ENCODE results near the gene POLA1.

Gene POLA1

DNA sequence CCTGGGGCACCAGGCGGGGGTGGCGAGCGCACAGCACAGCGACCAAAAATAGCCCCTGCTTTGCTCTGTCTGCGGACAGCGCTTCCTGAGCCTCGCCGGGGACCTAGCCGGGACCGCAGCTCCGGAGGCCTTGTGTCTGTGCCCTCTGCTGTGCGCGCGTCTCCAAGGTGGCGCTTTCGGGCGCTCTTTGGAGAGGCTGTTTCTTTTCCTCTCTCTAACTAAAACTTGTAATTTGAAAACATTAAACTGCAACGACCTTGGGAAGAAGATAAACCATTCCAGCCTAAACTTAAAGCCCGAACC lies 318.7 kb downstream of the POLA1 start:
- peak; percentile 14 for DNase-seq
- in situ Hi-C loops (cut with HindIII; ENCODE audit: low pct_ligation_motif_present, low pct_unique_long_range_greater_than_20kb, low sequenced_read_pairs) = no loop called here

DNA sequence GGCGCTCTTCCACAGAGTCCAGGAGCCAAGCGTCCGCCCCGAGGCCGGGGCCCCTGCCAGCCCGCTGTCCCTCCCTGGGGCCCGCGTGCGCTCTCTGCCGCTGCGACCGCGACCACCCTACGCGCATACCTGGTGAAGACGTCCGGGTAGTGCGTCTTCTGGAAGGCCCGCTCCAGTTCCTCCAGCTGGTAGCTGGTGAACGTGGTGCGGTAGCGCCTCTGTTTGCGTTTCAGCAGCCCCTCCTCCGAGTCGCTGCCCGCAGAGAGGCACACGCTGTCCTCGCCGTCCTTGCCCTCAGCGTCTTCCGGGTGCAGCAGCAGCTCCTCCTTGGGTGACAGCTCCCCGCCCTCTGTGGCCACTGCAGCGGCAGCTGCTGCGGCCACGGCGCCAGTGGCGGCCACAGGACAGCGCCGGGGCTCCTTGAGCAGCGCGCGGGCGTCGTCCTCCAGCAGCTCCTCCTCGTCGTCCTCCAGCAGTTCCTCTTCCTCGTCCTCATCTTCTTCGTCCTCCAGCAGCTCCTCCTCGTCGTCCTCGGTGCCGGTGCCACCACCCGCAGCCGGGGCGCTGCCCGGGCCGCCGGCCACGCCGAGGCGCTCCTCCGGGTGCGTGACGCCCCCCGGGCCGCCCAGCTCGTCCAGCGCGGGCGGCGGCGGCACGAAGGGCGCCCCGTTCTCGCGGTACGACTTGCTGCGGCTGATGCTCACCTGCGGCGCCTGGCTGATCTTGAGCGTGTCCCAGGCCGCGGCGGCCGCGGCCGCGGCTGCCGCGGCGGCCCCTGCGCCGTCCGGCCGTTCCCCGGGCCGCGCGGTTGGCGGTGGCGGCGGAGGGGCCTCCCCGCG lies 319.3 kb downstream of the POLA1 start:
- no peak for DNase-seq
- in situ Hi-C loops (cut with HindIII; ENCODE audit: low pct_ligation_motif_present, low pct_unique_long_range_greater_than_20kb, low sequenced_read_pairs) = no loop called here

DNA sequence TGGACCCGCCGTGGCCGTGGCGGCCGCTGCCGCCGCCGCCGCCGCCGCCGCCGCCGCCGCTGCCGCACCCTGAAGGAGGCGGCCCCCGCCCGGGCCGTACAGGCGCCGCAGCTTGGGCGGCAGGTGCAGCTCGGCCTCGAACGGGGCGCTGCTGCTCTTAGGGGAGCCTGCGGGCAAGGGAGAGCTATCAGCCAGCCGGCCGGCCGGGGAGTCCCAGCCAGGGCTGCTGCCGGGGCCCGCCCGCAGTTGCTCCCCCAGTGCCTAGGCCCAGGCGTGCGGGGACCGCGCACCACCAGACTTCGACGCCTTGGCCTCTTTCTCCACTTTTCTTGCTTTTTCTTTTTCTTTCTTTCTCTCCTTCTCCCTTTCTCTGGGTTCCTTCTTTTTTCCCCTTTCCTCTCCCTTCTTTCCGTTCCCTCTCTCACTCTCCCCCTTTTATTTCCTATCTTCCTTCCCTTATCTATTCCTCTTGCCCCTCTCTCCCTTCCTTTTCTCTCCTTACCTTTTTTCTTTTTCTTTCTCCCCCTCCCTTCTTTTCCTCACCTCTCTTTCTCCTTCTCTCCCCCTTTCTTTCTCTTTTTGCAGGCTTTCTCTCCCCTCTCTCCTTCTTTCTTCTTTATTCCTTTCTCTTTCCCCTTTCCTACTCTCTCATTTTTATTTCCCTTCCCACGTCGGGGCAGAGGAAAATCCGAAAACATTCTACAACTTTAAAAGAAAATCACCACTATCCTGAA lies 320.1 kb downstream of the POLA1 start:
- DNase-seq = no peak
- in situ Hi-C loops (cut with HindIII; ENCODE audit: low pct_ligation_motif_present, low pct_unique_long_range_greater_than_20kb, low sequenced_read_pairs) = no loop called here

DNA sequence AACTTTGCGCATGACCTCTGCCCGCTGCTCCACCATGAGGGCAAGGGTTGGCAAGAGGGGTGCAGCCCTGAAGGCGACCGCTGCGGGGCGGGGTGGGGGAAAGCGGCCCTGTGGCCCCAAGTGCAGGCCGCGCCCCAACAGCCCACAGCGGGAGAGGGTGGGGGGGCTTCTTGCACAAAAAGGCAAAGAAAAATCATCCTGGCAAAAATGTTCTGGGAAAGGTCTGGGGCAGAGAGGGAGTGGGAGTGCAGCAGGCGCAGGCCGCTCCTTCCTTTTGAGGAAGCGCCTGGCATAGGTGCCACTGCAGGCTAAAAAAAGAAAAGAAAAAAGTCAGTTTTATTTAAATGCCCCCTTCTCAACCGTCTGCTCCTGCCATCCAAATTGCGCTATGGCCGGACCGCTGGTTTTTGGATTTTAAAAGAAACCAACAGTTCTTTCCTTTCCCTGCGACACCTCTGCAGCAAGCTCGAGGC lies 320.7 kb downstream of the POLA1 start:
- in situ Hi-C loops (cut with HindIII; ENCODE audit: low pct_ligation_motif_present, low pct_unique_long_range_greater_than_20kb, low sequenced_read_pairs) = no loop called here
- no peak for DNase-seq

DNA sequence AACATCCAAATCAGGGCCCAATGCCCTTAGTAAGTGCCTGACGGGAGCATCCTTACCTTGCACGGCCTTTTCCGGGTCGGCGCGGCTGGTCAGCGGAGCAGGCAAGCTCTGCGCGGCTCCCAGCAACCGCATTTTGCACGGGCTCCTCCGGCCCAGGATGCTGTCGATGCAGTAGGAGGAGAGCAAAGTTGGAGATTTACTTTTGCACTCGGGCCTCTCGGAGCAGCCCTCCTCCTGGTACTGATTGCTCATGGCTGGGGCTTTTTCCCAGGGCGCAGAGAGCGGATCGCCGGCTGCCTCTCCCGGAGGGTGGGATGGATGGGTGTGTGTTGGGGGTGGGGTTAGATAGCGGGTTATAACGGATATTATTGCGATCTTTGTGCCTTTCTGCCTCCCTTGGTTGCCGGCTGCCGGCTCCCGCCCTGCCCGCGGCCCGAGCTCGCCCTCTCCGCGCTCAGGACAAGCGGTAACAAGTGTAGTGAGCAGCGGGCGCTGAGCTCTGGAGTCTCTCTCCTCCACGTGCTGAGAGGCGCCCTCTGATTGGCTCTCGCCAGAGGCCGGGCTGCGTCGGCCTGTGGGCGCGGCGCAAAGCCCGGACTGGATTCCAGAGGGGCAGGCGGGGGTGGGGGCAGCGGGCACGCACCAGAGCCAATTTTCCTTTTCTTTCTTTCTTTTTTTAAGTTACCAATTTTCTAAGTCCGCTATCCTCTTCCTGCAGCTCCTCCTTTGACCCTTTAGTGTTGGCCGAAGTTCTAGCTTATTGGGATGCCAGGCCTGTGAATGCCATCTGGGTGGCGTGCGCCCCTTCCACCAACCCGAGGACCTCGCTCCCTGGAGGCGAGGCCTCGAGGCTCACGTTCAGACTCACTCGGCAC lies 322.0 kb downstream of the POLA1 start, which contains the start of gene ARX:
Gene ARX, minus strand, starts transcription at position 480 of the 875 bp plus-strand sequence. Its CDS starts 228 bp downstream, at position 252.
- in situ Hi-C loops (cut with HindIII; ENCODE audit: low pct_ligation_motif_present, low pct_unique_long_range_greater_than_20kb, low sequenced_read_pairs) = no loop called here
- DNase-seq = peak; percentile 72

DNA sequence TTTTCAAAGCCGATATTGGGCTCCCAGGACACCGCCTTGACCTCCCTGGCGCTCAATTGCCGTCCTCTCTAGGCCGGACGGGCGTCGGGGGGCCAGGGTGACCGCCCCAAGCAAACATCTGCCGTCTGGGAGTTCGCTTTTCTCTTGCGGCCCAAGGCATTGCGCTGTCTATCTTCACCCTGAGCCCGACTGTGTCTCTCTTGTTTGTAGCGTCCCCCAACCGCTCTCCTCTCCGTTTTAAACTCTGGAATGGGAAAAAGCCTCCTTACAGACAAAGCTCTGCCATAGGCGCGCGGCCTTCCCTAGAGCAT lies 322.6 kb downstream of the POLA1 start:
- DNase-seq = no peak
- in situ Hi-C loops (cut with HindIII; ENCODE audit: low pct_ligation_motif_present, low pct_unique_long_range_greater_than_20kb, low sequenced_read_pairs) = no loop called here

DNA sequence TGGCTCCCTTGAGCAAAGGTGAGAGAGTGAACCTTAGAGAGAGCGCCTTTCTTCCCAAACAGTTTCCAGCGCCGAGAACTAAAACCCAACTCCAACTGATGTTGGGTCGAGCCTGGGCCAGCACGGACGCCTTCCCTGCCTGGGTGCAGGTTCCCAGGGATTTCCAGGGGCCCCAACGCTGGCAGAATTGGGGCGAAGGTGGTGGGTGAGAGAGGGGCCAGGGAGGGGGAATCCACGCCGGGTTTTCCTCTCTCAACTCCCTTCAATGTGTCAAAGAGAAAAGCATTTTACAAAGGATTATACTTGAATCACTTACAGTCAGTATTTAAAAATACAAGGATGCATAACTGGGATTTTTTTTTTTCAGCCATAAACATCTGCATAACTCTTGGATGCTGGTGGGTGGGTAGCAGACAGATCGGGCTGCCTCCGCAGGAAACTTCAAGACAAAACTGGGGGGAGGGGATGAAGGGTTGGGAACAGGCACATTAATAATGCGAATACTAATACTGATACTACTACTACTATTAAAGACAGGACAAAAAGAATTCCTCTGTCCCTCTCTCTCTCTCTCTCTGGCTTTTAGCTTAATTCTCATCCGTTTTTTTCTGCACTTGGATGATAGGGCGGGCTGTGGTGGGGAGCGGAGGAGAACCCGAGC lies 323.4 kb downstream of the POLA1 start:
- DNase-seq = no peak
- in situ Hi-C loops (cut with HindIII; ENCODE audit: low pct_ligation_motif_present, low pct_unique_long_range_greater_than_20kb, low sequenced_read_pairs) = no loop called here

DNA sequence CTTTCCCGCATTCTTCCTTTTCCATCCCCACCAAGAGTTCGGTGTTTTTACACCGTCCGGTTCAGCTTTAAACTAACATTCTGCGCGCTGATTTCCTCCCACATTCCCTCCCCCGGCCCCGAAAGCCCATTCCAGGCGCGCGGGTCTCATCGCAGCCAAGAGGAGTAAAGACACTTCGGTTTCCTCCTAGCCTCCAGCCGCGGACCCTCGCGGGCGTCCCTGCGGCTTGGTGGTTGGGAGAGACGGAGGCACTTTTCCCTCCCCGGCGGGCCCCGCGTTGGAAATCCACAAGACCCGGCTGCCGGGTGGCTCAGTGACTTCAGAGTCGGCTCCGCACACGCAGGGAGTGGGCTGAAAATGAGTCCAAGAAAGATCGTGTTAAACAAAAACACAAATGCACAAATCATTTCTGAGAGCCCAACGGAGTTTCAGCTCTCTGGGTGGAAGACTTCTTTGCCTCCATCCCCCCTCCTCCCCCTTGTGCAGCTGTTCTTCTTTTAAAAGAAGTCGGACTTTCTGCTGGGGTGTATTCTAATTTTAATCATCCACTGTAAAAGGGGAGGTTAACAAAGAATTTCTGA lies 324.0 kb downstream of the POLA1 start:
- in situ Hi-C loops (cut with HindIII; ENCODE audit: low pct_ligation_motif_present, low pct_unique_long_range_greater_than_20kb, low sequenced_read_pairs) = no loop called here
- peak; percentile 8 for DNase-seq

DNA sequence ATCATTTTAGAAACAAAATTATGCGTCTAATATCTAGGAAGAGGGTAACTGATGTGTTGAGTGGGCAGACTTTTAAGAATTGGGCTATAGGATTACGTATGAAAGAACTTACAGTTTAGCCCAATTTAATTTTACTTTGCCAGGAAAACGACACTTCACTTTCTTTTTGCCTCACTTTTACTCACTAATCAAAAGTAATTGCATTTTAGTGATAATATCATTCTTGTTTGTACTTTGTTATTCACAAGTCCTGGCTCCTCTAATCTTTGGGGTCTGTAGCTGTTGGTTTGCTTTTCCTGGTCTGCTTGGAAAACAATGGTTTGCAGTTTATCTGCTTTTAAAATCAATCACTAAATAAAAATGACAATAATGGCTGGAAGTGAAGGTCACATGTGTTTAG lies 325.0 kb downstream of the POLA1 start:
- in situ Hi-C loops (cut with HindIII; ENCODE audit: low pct_ligation_motif_present, low pct_unique_long_range_greater_than_20kb, low sequenced_read_pairs) = no loop called here

DNA sequence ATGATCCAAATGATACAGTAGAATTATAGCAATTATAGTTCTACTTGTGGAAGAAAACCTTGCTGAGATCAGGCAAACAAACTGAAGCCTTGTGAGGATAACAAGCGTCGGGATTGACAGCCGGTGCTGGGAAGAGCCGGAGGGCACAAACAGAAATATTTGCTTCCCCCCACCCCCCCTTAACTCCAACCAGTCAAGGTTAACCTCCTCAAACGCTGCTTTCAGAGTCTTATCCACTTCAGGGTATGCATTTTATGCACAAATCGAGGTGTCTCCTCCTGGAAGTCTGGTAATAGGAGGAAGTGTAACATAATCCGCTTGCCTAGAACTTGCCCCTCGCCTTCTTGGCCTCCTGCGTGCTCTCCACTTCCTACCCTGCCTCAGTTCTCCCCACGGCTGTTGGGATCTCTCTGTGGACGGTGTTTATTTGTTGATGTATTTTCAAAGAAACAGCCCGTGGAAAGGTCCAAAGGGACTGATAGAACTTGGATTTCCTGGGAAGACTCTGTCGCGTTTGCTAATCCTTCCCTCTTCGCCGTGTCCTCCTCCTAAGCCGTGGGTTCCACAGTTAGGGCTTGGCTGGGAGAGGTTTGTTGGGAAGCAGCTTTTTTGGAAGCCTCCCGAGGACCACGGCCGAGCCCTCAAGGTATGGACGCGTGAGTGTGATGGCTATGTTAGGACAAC lies 326.1 kb downstream of the POLA1 start:
- in situ Hi-C loops (cut with HindIII; ENCODE audit: low pct_ligation_motif_present, low pct_unique_long_range_greater_than_20kb, low sequenced_read_pairs) = no loop called here
- DNase-seq = no peak

More for the DNA sequence above, 325.0 kb downstream of the POLA1 start:
- no peak for DNase-seq

DNA sequence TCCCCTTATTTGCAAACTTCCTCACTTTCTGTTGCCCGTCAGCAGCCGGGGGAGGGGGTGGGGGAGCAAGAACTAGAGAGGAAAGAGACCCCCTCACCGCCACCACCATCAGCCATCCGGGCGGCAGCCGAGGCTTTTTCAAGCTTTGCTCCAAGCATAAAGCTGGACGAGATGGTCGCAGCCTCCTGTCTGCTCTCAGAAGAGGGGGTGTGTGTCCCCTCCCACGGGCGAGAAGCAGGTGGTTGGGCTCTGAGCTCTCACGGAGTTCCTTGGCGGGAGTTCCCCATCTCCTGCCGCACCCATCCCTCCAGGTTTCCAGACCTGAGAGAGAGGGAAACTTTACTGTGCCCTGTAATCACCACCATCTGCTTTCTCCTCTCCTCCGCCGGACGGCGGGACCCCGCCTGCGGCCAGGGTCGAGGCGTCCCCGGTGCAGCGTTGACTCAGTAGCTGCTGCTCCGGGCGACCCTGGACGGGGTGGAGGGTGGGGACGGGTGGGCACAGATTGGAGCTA lies 326.7 kb downstream of the POLA1 start:
- DNase-seq = no peak
- in situ Hi-C loops (cut with HindIII; ENCODE audit: low pct_ligation_motif_present, low pct_unique_long_range_greater_than_20kb, low sequenced_read_pairs) = no loop called here

DNA sequence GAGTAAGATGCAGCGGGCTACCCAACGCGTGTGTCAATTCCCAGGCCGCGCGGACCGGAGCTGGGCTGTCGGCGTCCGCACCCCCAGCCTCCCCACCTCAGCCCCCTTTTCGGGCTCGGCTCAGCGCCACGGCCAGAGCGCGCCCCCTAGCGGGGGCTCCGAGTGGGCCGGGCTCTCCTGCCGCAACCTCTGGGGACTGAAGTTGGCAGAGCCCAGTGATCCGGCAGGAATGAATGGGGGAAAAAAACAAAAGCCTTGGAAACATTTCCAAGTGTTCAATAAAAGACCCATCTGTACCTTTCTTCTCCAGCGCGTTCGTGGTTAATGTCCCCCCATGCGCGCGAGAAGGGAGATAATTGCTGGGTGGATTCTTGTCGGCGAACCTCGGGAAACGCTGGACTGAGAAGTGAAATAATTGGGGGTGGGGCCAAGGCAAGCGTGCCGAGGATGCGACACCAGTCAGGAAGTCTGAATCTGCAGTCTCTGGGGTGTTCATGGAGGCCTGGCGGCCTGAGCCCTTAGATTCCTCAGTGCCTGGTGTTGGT lies 327.3 kb downstream of the POLA1 start:
- in situ Hi-C loops (cut with HindIII; ENCODE audit: low pct_ligation_motif_present, low pct_unique_long_range_greater_than_20kb, low sequenced_read_pairs) = no loop called here
- peak; percentile 6 for DNase-seq

DNA sequence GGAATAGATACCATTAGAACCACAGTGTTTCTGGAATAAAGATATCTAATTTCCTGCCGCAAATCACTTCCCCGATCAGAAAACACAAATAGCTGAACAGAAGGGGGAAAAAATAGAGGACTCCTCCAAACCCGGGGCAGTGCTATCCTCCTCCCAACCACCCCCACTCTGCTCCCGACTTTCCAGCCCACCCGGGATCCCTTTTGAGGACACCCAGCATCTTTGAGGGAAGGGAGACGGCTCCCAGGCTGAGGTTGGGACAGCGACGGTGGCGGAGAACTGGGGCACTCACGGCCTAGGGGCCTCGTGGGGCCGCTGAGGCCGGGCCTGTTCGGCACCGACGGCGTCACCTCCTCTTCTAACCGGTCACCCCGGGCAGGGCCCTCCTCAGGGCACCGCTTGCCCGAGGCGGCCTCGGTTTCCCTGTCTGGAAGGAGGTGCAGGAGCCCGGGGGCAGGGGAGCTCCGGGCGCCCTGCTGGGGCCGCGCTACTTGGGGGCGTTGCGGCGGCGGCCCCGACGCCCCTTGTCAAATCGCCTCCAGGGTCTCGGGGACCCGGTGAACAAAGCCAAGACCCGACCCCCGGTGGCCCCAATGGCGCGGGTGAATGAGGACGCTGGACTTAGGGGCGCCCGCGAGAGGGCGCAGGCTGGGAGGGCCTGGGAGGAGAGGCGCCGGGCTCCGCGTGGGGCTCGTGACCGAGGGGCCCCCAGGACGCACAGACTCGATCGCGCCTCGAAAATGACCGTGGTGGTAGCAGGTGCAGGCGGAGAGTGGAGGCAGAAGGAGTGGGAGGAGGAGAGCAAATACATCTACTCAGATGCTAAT lies 329.0 kb downstream of the POLA1 start:
- DNase-seq = no peak
- in situ Hi-C loops (cut with HindIII; ENCODE audit: low pct_ligation_motif_present, low pct_unique_long_range_greater_than_20kb, low sequenced_read_pairs) = no loop called here

DNA sequence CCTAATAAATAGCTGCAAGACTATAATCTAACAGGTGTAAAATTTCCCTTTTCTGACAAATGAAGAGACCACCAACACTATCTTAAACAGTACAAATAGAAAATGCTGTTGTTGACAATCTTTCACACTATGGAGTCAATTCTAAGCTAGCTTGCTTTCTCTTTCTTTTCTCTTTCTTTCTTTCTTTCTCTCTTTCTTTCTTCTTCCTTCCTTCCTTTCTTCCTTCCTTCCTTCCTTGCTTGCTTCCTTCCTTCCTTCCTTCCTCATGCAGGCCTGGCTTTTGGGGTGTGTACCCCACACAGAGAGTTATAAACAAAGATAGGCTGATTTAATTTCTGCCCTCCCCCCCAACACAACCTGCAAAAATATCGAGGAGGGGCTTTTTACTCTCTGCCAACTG lies 330.2 kb downstream of the POLA1 start:
- in situ Hi-C loops (cut with HindIII; ENCODE audit: low pct_ligation_motif_present, low pct_unique_long_range_greater_than_20kb, low sequenced_read_pairs) = no loop called here
- no peak for DNase-seq

DNA sequence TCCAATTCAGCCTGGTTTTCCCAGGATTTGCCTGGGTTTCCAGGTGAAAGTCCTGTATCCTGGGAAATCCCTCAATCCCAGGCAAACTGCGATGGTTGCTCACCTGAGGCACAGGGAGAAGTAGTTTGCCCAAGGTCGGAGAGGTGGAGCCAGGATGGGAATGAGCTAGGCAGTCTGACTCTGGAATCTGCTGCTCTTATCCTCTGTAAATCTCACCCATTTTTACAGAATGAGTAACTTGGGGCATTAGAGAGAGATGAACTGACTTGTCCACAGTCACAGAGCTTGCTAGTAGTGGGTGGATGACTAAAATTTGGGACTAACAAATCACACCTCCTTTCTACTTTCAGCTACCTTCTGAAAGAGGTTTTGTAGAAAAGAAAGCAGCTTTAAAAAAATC lies 331.9 kb downstream of the POLA1 start:
- in situ Hi-C loops (cut with HindIII; ENCODE audit: low pct_ligation_motif_present, low pct_unique_long_range_greater_than_20kb, low sequenced_read_pairs) = no loop called here
- no peak for DNase-seq

DNA sequence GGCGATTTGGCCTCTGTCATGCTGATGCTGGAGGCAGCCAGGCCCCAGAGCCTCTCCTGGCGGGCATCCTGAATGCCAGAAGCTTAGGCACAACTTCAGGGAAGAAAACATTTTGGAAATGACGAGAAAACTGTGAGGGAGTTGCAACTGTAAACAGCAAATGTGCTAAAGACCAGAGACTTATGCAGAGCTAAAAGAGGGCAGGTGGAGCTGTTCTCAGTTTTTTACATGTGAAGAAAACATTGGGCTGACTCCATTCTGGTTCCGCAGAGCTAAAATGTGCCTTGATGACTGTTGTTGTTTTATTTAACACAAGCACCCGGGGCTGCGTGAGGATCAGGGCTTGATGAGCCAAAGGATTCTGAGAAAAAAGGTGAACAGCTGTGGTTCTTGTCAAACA lies 332.9 kb downstream of the POLA1 start:
- no peak for DNase-seq
- in situ Hi-C loops (cut with HindIII; ENCODE audit: low pct_ligation_motif_present, low pct_unique_long_range_greater_than_20kb, low sequenced_read_pairs) = no loop called here

DNA sequence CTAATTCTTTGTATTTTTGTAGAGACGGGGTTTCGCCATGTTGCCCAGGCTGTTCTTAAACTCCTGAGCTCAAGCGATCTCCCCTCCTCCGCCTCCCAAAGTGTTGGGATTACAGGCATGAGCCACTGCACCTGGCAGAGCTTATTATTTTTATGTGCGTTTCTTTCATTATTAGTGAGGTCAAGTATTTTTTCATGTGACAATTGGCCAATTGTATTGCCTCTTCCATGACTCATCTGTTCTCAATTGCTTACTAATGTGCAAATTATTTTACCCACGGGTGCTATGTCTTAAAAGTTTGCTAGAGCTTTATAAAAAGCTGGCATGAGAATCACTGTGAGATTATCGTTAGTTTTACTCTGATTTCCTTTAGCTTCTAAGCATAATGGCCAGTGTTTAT lies 335.0 kb downstream of the POLA1 start:
- in situ Hi-C loops (cut with HindIII; ENCODE audit: low pct_ligation_motif_present, low pct_unique_long_range_greater_than_20kb, low sequenced_read_pairs) = no loop called here
- no peak for DNase-seq

All from ACHN (cell line).